ENCODE measurements around the gene EIF2A. TPM values are rescaled to one million over a fixed set of nuclear protein-coding genes. Genes with fewer than 3 reads are reported as not detected.

EIF2A gene
- 102 and 127 TPM in 2 replicates for total RNA-seq (ENCODE audit: low replicate concordance)

DNA sequence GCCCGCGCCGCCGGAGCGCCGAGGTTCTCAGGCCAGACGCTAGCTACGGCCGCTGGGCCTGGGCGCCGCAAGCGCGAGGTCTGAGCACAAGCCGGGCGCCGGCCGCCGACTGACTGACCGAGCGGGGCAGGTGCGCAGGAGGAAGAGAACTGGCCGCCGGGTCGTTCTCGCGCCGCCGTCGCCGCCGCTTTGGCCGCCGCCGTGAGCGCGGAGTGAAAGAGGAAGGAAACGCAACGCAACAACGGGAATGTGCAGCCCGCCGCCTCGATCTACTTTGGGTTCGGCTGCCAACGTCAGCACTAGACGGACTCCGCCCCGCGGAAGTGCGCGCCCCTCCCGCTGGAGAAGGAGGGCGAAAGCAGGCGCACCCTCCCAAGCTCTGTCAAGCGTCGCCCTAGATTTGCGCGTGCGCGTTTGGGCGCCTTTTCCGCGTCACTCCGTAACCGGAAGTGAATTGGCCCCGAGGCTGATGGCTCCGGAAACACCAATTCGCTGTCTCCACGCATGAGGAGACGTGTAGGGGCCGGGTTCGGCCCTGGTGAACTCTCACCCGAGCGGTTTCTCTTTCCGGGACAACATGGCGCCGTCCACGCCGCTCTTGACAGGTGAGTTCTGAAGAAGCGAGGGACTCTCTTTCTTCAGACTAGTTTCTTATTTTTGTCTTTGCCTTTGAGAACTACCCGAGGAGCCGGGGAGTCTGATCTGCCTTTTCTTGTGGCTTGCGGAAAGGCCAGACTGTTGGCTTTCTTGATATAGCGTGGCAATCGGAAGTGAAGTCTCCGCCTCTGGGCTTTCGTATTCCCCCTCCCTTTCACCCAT is at the start of gene EIF2A, which contains the start of gene SERP1:
EIF2A (plus strand) TSS at position 562 of the 819 bp plus-strand sequence; CDS start at position 578, 16 bp downstream.
SERP1 (minus strand) TSS at position 271 of the 819 bp plus-strand sequence. CDS start 361 bp downstream, outside the sequence.

DNA sequence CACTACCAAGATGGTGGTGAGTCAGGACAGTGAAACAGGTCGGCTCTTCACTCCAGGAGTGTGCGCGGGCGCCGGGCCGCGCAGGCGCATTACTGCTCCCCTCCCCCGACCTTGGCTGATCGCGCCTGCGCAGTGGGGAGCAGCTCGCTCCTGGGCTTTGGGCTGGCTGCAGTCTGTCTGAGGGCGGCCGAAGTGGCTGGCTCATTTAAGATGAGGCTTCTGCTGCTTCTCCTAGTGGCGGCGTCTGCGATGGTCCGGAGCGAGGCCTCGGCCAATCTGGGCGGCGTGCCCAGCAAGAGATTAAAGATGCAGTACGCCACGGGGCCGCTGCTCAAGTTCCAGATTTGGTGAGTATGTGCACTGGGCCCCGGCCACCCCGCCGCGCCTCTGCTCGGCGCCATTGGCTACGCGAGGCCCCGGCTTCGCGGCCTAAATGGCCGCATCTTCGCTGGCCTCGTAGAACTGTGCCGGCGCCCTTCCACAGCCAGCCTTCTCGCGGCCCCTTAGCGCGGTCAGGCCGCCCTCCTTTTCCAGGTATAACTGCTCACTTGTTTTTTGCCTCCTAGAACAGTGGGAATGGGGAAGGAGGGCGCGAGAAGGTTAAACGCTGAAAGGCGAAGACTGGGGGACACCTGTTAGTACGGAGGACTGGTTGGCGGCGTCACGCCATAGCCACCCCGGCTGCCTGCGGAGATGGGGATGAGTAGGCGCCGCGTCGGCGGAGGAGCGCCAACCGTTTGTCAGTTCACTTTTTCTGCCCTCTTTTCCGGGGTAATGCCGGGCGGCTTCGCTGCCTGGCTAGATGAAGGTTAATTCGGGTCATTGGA is 56.8 kb downstream of the EIF2A start, which contains the start of gene SELENOT:
SELENOT (plus strand) TSS at position 169 of the 827 bp plus-strand sequence; CDS start at position 211, 42 bp downstream.

Other genes with a start within 250 kb of the EIF2A start
- 1.9 and 5.1 TPM in 2 replicates for gene TSC22D2, start 138.5 kb upstream of the EIF2A start, total RNA-seq (ENCODE audit: low replicate concordance)
- 126 and 263 TPM in 2 replicates for gene SERP1, start 291 bp upstream of the EIF2A start, total RNA-seq (ENCODE audit: low replicate concordance)
- gene SELENOT, start 56.5 kb downstream of the EIF2A start, total RNA-seq (ENCODE audit: low replicate concordance), result 128 and 138 TPM in 2 replicates
- 0.08 TPM in 1 of 2 replicates, not detected in the other for gene ERICH6, start 157.1 kb downstream of the EIF2A start, total RNA-seq (ENCODE audit: low replicate concordance)
- 19.0 and 23.5 TPM in 2 replicates for gene SIAH2, start 216.4 kb downstream of the EIF2A start, total RNA-seq (ENCODE audit: low replicate concordance)

Measured in smooth muscle cell of the coronary artery (primary cell).